Liver (tissue), 3 donors: ENCODE measurements around the gene SLIT3.

Experiments
- CTCF ChIP-seq: fragments of 150-350 bp; IDR thresholded peaks from 2 replicates; pipeline ENCODE4 v1.5.1; 2017; ENCODE audit warnings: improper control_type of control experiment, low read depth, low read length; ENCODE audit not compliant: missing input control
- EGR1 ChIP-seq, 2 donors: IDR thresholded peaks; 2 replicates each; pipeline ENCODE4 v1.6.1; 2016 to 2018; ENCODE audit warnings: antibody characterized with exemption in 2 of 2, low read depth in 2 of 2
- RXRA ChIP-seq, 2 donors: IDR thresholded peaks; 2 replicates each; pipeline ENCODE4 v1.6.1; 2017 to 2018; ENCODE audit warnings: antibody characterized with exemption in 2 of 2, mild to moderate bottlenecking in 1 of 2
- TAF1 ChIP-seq: conservative IDR thresholded peaks from 2 replicates; pipeline ENCODE4 v1.6.1; 2016; ENCODE audit warnings: antibody characterized with exemption, mild to moderate bottlenecking
- TF ChIP-seq, protein P1 (sequence below): IDR thresholded peaks from 2 replicates; pipeline ENCODE4 v1.6.1; 2016; ENCODE audit warnings: antibody characterized with exemption
- donor health status: healthy.
- donor health status: healthy.

GRCh38 chr5:168872246-168872645, 428.7 kb downstream of the SLIT3 start:
- TF ChIP-seq EGR1 (IDR thresholded peaks at IDR 0.05; ENCODE audit: low read depth in 2 of 2) = no peak
- TF ChIP-seq CTCF = no peak
- TF ChIP-seq RXRA (IDR thresholded peaks at IDR 0.05) = no peak
- TF ChIP-seq, protein P1, sequence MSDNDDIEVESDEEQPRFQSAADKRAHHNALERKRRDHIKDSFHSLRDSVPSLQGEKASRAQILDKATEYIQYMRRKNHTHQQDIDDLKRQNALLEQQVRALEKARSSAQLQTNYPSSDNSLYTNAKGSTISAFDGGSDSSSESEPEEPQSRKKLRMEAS = no peak
- TF ChIP-seq TAF1 = no peak
